ENCODE measurements around the gene SNAI1. TPM values are rescaled to one million over a fixed set of nuclear protein-coding genes. Genes with fewer than 3 reads are reported as not detected.
A peak's percentile ranks its signal among the peaks of the same experiment; 100 is the strongest.

SNAI1 gene
- total RNA-seq, 1 experiment from 2014 or later, result 8.8 TPM

GRCh38 chr20:50027611-50028105 lies 44.9 kb downstream of the SNAI1 start:
- TF ChIP-seq POLR2AphosphoS5 (IDR thresholded peaks at IDR 0.05; ENCODE audit: low read depth, low read length) (no peak), TCF7L2 (IDR thresholded peaks at IDR 0.05; ENCODE audit: low read depth, low read length) (no peak), REST (IDR thresholded peaks at IDR 0.05; ENCODE audit: insufficient read depth in 1 of 2, low read depth in 2 of 2, low read length in 1 of 2) (no peak), SIN3A (IDR thresholded peaks at IDR 0.05; ENCODE audit: borderline replicate concordance, insufficient read depth, low read depth, low read length) (no peak)
- TF ChIP-seq, protein P1, sequence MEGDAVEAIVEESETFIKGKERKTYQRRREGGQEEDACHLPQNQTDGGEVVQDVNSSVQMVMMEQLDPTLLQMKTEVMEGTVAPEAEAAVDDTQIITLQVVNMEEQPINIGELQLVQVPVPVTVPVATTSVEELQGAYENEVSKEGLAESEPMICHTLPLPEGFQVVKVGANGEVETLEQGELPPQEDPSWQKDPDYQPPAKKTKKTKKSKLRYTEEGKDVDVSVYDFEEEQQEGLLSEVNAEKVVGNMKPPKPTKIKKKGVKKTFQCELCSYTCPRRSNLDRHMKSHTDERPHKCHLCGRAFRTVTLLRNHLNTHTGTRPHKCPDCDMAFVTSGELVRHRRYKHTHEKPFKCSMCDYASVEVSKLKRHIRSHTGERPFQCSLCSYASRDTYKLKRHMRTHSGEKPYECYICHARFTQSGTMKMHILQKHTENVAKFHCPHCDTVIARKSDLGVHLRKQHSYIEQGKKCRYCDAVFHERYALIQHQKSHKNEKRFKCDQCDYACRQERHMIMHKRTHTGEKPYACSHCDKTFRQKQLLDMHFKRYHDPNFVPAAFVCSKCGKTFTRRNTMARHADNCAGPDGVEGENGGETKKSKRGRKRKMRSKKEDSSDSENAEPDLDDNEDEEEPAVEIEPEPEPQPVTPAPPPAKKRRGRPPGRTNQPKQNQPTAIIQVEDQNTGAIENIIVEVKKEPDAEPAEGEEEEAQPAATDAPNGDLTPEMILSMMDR (IDR thresholded peaks at IDR 0.05), result no peak
- no TSS peak for BruUV-seq (replicated peaks)
- Histone ChIP-seq H3K4me3 (ENCODE audit: low read depth in 2 of 2, low read length in 2 of 2) (no peak overlapping the region), H3K36me3 (ENCODE audit: control insufficient read depth, insufficient read depth, low read length) (no peaks in the 10 kb centered on the region), H3K27ac (ENCODE audit: low read length) (no peak overlapping the region; the same call in 1 of the 2 replicates), H3K27me3 (ENCODE audit: control insufficient read depth, insufficient read depth, low read length) (no peaks in the 10 kb centered on the region), H3K4me1 (ENCODE audit: control insufficient read depth, insufficient read depth, low read length) (peaks cover 18% of the 10 kb centered on the region), H3K9me3 (ENCODE audit: control insufficient read depth, insufficient read depth, low read depth, low read length) (no peaks in the 10 kb centered on the region)
- in situ Hi-C loops (cut with HindIII; ENCODE audit: low pct_unique_long_range_greater_than_20kb, low sequenced_read_pairs) (no loop called here), intact Hi-C loops (cut with micrococcal nuclease; ENCODE audit: unreplicated experiment) (no loop called here)
- ChIA-PET CTCF (interaction anchor here (0.9 to 1.1 kb wide), 2 partner anchors 27 to 48 kb away, joined by 3 read pairs; no protein-coding TSS in a partner anchor), POLR2A (no interaction called here)
- DNase-seq (ENCODE audit: low read depth, low spot score) (no peak), ATAC-seq (peak; percentile 76)

- intact Hi-C loops (cut with micrococcal nuclease; ENCODE audit: unreplicated experiment) (no loop called here), in situ Hi-C loops (cut with HindIII; ENCODE audit: low pct_unique_long_range_greater_than_20kb, low sequenced_read_pairs) (no loop called here)
- Histone ChIP-seq H3K36me3 (ENCODE audit: control insufficient read depth, insufficient read depth, low read length) (no peaks in the 10 kb centered on the region), H3K27ac (ENCODE audit: low read length) (peak overlapping the region; percentile 46; the same call in 1 of the 2 replicates), H3K4me1 (ENCODE audit: control insufficient read depth, insufficient read depth, low read length) (peaks cover 25% of the 10 kb centered on the region), H3K27me3 (ENCODE audit: control insufficient read depth, insufficient read depth, low read length) (no peaks in the 10 kb centered on the region), H3K9me3 (ENCODE audit: control insufficient read depth, insufficient read depth, low read depth, low read length) (no peaks in the 10 kb centered on the region), H3K4me3 (ENCODE audit: low read depth in 2 of 2, low read length in 2 of 2) (no peak overlapping the region)
- CTCF ChIA-PET, result interaction anchor here (1.1 kb wide), 1 partner anchor 50 kb away, joined by 3 read pairs; no protein-coding TSS in a partner anchor
- POLR2A ChIA-PET, result no interaction called here
- no TSS peak for BruUV-seq (replicated peaks)
- DNase-seq (ENCODE audit: low read depth, low spot score) (no peak), ATAC-seq (no peak)
- no peak for TF ChIP-seq REST (IDR thresholded peaks at IDR 0.05; ENCODE audit: insufficient read depth in 1 of 2, low read depth in 2 of 2, low read length in 1 of 2)
Measured at GRCh38 chr20:50029083-50029696, 46.4 kb downstream of the SNAI1 start.

Data from Panc1 (cell line).